Sigmoid colon (tissue), 4 donors: ENCODE results near the gene KCTD11.

Experiments used
- EP300 ChIP-seq, 4 donors: sonication (generic); formaldehyde crosslinking; IDR thresholded peaks; one replicate each; pipeline ENCODE4 v1.6.1; 2017; ENCODE audit warnings: antibody characterized with exemption in 4 of 4
- POLR2A ChIP-seq, 2 donors: fragments of 450-650 bp; IDR thresholded peaks; one replicate each; pipeline ENCODE4 v1.6.1; 2016; ENCODE audit warnings: antibody characterized with exemption in 2 of 2, mild to moderate bottlenecking in 2 of 2, moderate library complexity in 2 of 2
- POLR2AphosphoS5 ChIP-seq, 4 donors: sonication (generic); formaldehyde crosslinking; IDR thresholded peaks; one replicate each; pipeline ENCODE4 v1.6.1; 2017; ENCODE audit warnings: antibody characterized with exemption in 4 of 4
- TF ChIP-seq, protein P1 (sequence below), 4 experiments: fragments of 450-650 bp in 3 of 4; fragments of 200-600 bp in 1 of 4; IDR thresholded peaks; one replicate each; pipeline ENCODE4 v1.5.1; 2016 to 2019; ENCODE audit warnings: antibody characterized with exemption in 4 of 4, mild to moderate bottlenecking in 3 of 4, moderate library complexity in 2 of 4

DNA sequence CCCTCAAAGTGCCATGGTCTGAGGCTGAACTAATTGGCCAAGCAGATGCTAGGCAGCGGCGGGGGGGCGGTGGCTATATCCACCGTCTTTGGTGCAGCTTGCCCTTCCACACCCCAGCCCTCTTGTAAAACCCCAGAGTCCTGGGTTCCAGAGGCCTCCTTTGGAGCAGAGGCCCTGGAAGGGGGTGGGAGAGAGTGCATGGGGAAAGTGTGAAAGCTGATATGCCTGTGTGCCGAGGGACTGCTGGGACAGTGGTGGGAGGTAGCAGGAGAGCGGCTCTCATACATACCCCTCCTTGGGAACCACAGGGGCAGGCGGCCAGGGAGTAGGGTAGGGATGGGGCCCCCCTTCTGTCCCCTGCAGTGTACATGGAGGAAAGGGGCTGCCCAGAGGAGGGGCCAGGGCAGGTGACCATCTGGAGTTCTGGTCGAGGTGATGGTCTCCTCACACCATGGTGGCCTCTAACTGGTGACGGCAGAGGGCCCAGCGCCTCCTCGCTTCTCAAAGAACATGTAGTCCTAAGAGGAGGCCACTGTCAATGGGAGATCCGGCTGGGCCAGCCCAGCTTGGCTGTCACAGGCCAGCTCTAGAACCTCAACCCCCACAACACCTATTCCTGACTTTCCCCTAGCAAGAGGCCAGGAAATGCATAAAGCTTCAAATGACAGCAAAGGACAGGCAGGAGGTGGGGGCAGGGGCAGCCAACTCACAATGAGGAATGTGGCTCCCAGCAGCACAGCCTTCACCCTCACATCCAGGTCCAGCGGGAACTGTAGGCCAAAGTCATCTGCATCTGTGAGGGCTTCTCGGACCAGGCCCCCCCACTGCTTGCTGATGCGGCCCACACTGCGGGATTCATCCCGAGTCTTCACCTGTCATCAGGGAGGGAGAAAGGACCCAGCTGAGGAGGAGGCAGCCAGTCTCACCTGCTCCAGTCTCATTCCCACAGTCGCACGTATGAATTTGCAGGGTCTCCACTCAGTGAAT, 38.3 kb downstream of the KCTD11 start:
- TF ChIP-seq, protein P1, sequence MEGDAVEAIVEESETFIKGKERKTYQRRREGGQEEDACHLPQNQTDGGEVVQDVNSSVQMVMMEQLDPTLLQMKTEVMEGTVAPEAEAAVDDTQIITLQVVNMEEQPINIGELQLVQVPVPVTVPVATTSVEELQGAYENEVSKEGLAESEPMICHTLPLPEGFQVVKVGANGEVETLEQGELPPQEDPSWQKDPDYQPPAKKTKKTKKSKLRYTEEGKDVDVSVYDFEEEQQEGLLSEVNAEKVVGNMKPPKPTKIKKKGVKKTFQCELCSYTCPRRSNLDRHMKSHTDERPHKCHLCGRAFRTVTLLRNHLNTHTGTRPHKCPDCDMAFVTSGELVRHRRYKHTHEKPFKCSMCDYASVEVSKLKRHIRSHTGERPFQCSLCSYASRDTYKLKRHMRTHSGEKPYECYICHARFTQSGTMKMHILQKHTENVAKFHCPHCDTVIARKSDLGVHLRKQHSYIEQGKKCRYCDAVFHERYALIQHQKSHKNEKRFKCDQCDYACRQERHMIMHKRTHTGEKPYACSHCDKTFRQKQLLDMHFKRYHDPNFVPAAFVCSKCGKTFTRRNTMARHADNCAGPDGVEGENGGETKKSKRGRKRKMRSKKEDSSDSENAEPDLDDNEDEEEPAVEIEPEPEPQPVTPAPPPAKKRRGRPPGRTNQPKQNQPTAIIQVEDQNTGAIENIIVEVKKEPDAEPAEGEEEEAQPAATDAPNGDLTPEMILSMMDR (IDR thresholded peaks at IDR 0.05), result no peak
- TF ChIP-seq POLR2A (IDR thresholded peaks at IDR 0.05), result no peak
- TF ChIP-seq POLR2AphosphoS5 (IDR thresholded peaks at IDR 0.05), result no peak
- no peak for TF ChIP-seq EP300 (IDR thresholded peaks at IDR 0.05)
